HepG2 (cell line): ENCODE data around the gene TXN2.

Experiments
- CTCF ChIP-seq: sonication (generic); formaldehyde crosslinking; IDR thresholded peaks from 2 replicates; pipeline ENCODE4 v1.5.0; 2020; ENCODE audit warnings: mild to moderate bottlenecking, missing genetic modification reagents, moderate library complexity
- JUNB ChIP-seq: sonication (generic); formaldehyde crosslinking; IDR thresholded peaks from 2 replicates; pipeline ENCODE4 v1.8.0; 2022; ENCODE audit warnings: missing genetic modification reagents, mild to moderate bottlenecking, borderline replicate concordance
- YEATS2 ChIP-seq: sonication (generic); formaldehyde crosslinking; IDR thresholded peaks from 2 replicates; pipeline ENCODE4 v1.4.0; 2020; ENCODE audit warnings: missing genetic modification reagents, borderline replicate concordance
- ZBTB49 ChIP-seq: sonication (generic); formaldehyde crosslinking; IDR thresholded peaks from 2 replicates; pipeline ENCODE4 v1.4.0; 2020; ENCODE audit warnings: missing genetic modification reagents, borderline replicate concordance
- TF ChIP-seq, protein P1 (sequence below): sonication (generic); formaldehyde crosslinking; IDR thresholded peaks from 2 replicates; pipeline ENCODE4 v1.8.1; 2023; ENCODE audit warnings: missing genetic modification reagents, mild to moderate bottlenecking, borderline replicate concordance

DNA sequence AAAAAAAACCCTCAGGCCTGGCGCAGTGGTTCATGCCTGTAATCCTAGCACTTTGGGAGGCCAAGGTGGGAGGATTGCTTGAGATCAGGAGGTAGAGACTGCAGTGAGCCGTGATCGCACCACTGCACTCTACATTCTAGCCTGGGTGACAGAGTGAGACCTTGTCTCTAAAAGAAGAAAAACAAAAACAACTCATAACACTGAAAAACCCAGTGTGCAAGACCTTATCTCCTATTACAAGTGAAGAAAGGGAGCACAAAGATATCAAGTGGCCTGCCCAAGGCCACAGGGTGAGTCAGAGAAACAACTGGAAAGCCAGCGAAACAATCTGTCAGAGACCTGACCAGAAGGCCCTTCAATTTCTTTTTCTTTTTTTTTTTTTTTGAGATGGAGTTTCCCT, 2.5 kb downstream of the TXN2 start:
- TF ChIP-seq YEATS2 (CRISPR knock-in tag), result no peak
- no peak for TF ChIP-seq ZBTB49
- TF ChIP-seq, protein P1, sequence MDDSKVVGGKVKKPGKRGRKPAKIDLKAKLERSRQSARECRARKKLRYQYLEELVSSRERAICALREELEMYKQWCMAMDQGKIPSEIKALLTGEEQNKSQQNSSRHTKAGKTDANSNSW (CRISPR knock-in tag), result no peak
- TF ChIP-seq JUNB, result no peak
- no peak for TF ChIP-seq CTCF (CRISPR knock-in tag)
